ENCODE measurements around the gene SPOCK2.

The SPOCK2 gene

GRCh38 chr10:72077275-72077990, 10.9 kb downstream of the SPOCK2 start:
- H3K4me1 ChIP-seq (ENCODE audit: control insufficient read depth, insufficient read depth, low read length) = peaks cover 4% of the 10 kb centered on the region; the same call in 1 of the 2 replicates
- H3K4me3 ChIP-seq (ENCODE audit: low read depth, low read length) = no peak overlapping the region
- no peak overlapping the region for H3K9ac ChIP-seq (ENCODE audit: low read length)
- no peaks in the 10 kb centered on the region for H3K9me3 ChIP-seq (ENCODE audit: control insufficient read depth, insufficient read depth, low read depth, low read length)
- H3K36me3 ChIP-seq (ENCODE audit: control insufficient read depth, insufficient read depth, low read length) = no peaks in the 10 kb centered on the region
- H3K27ac ChIP-seq (ENCODE audit: low read depth, low read length) = no peak overlapping the region
- no peaks in the 10 kb centered on the region; the same call in 1 of the 2 replicates for H3K27me3 ChIP-seq (ENCODE audit: control insufficient read depth, insufficient read depth, low read length)

DNA sequence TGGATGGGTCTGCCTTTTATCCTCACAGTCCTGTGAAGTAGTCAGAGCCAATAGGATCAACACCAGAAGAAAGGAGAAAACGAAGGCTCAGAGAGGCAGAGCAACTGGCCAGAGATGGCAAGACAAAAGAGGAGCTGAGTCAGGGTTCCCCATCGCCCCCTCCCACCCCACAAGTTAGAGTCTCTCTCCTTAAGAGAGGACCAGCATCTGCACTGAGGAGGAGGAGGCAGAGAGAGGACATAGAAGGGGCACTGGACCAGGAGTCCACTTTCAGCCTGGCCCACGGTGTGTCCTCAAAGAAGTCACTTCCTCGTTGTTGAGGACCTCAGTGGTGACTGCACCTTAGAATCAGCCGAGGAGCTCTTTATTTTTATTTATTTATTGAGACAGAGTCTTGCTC, 11.6 kb downstream of the SPOCK2 start:
- peaks cover 4% of the 10 kb centered on the region; the same call in 1 of the 2 replicates for H3K4me1 ChIP-seq (ENCODE audit: control insufficient read depth, insufficient read depth, low read length)
- H3K27ac ChIP-seq (ENCODE audit: low read depth, low read length) = no peak overlapping the region
- H3K27me3 ChIP-seq (ENCODE audit: control insufficient read depth, insufficient read depth, low read length) = no peaks in the 10 kb centered on the region
- no peak overlapping the region for H3K4me3 ChIP-seq (ENCODE audit: low read depth, low read length)
- no peaks in the 10 kb centered on the region for H3K9me3 ChIP-seq (ENCODE audit: control insufficient read depth, insufficient read depth, low read depth, low read length)
- H3K36me3 ChIP-seq (ENCODE audit: control insufficient read depth, insufficient read depth, low read length) = no peaks in the 10 kb centered on the region
- no peak overlapping the region for H3K9ac ChIP-seq (ENCODE audit: low read length)

DNA sequence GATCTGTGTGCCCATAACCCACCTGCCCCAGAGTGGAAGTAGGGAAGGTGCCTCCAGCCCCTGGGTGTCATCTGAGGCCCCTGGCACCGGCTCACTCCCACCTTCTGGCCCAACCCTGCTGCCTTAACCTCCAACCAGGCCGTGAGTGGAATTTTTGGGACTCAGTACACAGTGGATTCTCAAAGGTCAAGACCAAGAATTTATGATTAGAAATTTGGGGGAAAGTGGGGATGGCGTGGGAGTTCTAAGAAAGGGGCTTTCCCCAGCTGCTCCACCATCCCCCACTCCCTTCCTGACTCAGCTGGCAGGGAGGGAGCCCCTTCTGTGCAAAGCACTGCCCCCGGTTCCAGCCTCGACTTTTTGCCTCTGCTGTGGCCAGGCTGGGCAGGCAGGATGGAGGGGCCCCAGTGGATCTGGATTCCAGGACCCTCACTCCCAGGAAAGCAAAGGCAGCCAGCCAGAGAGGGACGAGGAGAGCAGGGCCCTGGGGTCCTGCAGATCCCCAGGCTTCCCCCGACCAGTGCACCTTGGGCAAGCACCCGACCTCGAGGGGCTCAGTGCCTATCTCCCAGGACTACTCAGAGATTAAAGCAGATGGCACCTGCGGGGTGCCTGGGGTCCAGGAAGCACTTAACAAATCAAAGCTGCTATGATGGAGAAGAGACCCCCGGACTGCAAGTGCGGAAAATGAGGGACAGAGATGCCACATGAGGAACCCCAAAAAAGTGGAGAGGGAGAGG, 12.8 kb downstream of the SPOCK2 start:
- no peaks in the 10 kb centered on the region for H3K9me3 ChIP-seq (ENCODE audit: control insufficient read depth, insufficient read depth, low read depth, low read length)
- 0 out of 2 replicates have a peak, but pooled peaks cover under 1% of the 10 kb centered on the region for H3K4me1 ChIP-seq (ENCODE audit: control insufficient read depth, insufficient read depth, low read length)
- H3K27me3 ChIP-seq (ENCODE audit: control insufficient read depth, insufficient read depth, low read length) = no peaks in the 10 kb centered on the region
- no peaks in the 10 kb centered on the region for H3K36me3 ChIP-seq (ENCODE audit: control insufficient read depth, insufficient read depth, low read length)
- no peak overlapping the region for H3K9ac ChIP-seq (ENCODE audit: low read length)
- H3K27ac ChIP-seq (ENCODE audit: low read depth, low read length) = no peak overlapping the region
- no peak overlapping the region for H3K4me3 ChIP-seq (ENCODE audit: low read depth, low read length)

GRCh38 chr10:72074574-72075375, 13.6 kb downstream of the SPOCK2 start:
- no peak overlapping the region for H3K9ac ChIP-seq (ENCODE audit: low read length)
- peaks cover 5% of the 10 kb centered on the region; the same call in 1 of the 2 replicates for H3K4me1 ChIP-seq (ENCODE audit: control insufficient read depth, insufficient read depth, low read length)
- no peaks in the 10 kb centered on the region for H3K36me3 ChIP-seq (ENCODE audit: control insufficient read depth, insufficient read depth, low read length)
- H3K9me3 ChIP-seq (ENCODE audit: control insufficient read depth, insufficient read depth, low read depth, low read length) = no peaks in the 10 kb centered on the region
- H3K27me3 ChIP-seq (ENCODE audit: control insufficient read depth, insufficient read depth, low read length) = no peaks in the 10 kb centered on the region
- H3K4me3 ChIP-seq (ENCODE audit: low read depth, low read length) = no peak overlapping the region
- no peak overlapping the region for H3K27ac ChIP-seq (ENCODE audit: low read depth, low read length)

DNA sequence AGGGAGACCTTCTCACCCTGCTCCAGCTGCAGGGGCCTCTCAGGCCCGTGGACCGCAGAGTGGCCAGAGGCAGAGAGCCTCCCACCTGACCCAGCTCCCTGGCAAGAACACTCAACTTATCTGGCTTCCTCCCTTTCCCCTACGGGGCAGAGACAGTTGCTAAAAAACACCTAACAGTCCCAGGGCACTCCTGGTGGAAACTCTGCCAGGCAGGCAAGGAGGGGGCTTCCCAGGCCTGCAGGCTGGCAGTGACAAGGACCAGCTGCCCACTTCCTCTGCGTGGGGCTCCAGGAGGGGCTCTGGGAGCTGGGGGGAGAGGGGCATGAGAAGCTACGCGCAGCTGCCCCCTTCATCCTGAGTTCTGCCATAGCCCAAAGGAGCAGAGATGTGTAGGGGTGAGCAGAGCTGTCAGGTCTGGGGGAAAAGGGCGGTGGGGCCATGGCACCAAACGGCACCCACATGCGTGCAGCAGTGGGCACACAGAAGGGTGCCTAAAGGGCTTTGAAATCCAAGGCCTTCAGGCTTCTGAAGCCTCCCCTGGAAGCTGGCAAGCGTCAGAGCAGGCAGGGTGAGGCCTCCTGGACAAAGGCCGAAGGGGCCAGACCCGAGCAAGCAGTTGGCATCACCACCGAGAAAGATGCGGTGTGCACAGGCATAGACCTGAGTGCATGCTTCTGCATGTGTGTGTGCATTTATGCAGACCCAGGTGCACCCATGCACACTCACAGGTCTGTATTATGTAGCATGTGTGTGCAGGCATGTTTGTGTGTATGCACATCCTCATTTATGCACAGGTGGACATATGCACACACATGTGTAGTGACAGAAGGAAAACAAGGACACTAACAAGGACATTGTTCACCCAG, 14.4 kb downstream of the SPOCK2 start:
- Histone ChIP-seq H3K36me3 (ENCODE audit: control insufficient read depth, insufficient read depth, low read length) (no peaks in the 10 kb centered on the region), H3K4me3 (ENCODE audit: low read depth, low read length) (no peak overlapping the region), H3K27ac (ENCODE audit: low read depth, low read length) (no peak overlapping the region), H3K9me3 (ENCODE audit: control insufficient read depth, insufficient read depth, low read depth, low read length) (no peaks in the 10 kb centered on the region), H3K9ac (ENCODE audit: low read length) (no peak overlapping the region), H3K27me3 (ENCODE audit: control insufficient read depth, insufficient read depth, low read length) (no peaks in the 10 kb centered on the region), H3K4me1 (ENCODE audit: control insufficient read depth, insufficient read depth, low read length) (peaks cover 5% of the 10 kb centered on the region; the same call in 1 of the 2 replicates)

DNA sequence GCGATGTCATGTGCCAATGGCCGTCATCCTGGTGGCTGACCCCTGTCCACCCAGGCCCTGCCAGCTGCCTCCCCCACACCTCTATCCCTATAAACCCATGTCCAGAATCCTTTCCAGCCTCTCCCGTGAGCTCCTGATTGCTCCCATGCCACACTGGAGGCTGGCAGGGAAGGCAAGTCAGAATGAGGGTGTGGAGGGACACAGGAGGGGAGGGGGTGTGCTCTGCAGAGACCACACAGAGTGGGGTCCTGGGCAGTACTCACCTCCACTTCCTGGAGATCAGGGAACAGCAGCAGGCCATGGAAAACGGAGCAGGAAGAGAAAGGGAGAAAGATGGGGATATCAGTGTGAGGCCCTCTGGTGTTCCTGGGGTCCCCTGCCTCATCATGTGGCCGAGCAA, 15.7 kb downstream of the SPOCK2 start:
- Histone ChIP-seq H3K9ac (ENCODE audit: low read length) (no peak overlapping the region), H3K4me3 (ENCODE audit: low read depth, low read length) (no peak overlapping the region), H3K9me3 (ENCODE audit: control insufficient read depth, insufficient read depth, low read depth, low read length) (no peaks in the 10 kb centered on the region), H3K4me1 (ENCODE audit: control insufficient read depth, insufficient read depth, low read length) (peaks cover 5% of the 10 kb centered on the region; the same call in 1 of the 2 replicates), H3K36me3 (ENCODE audit: control insufficient read depth, insufficient read depth, low read length) (no peaks in the 10 kb centered on the region), H3K27me3 (ENCODE audit: control insufficient read depth, insufficient read depth, low read length) (no peaks in the 10 kb centered on the region), H3K27ac (ENCODE audit: low read depth, low read length) (no peak overlapping the region)

DNA sequence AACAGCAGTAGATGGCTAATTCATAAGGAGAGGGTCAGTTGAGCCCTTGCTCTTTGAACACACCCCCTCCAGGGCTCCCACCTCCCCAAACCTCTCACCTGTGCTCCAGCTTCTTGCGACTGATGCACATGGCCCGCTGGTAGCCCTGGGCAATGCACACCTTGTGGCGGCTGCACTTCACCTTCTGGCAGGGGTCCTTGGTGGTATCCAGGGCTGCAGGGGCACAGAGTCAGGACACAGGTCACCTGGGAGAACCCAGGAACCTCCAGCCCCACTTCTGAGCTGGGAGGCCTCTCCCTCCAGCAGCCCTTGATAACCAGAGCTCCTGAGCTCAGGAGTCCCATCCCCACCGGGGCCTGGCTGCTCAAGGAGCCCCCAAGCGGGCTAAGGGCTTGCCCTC, 16.3 kb downstream of the SPOCK2 start:
- Histone ChIP-seq H3K27me3 (ENCODE audit: control insufficient read depth, insufficient read depth, low read length) (no peaks in the 10 kb centered on the region), H3K9me3 (ENCODE audit: control insufficient read depth, insufficient read depth, low read depth, low read length) (no peaks in the 10 kb centered on the region), H3K9ac (ENCODE audit: low read length) (no peak overlapping the region), H3K36me3 (ENCODE audit: control insufficient read depth, insufficient read depth, low read length) (no peaks in the 10 kb centered on the region), H3K27ac (ENCODE audit: low read depth, low read length) (no peak overlapping the region), H3K4me1 (ENCODE audit: control insufficient read depth, insufficient read depth, low read length) (peaks cover 5% of the 10 kb centered on the region; the same call in 1 of the 2 replicates), H3K4me3 (ENCODE audit: low read depth, low read length) (no peak overlapping the region)

GRCh38 chr10:72069751-72070526, 18.4 kb downstream of the SPOCK2 start:
- H3K27ac ChIP-seq (ENCODE audit: low read depth, low read length) = no peak overlapping the region
- no peak overlapping the region for H3K9ac ChIP-seq (ENCODE audit: low read length)
- no peaks in the 10 kb centered on the region for H3K9me3 ChIP-seq (ENCODE audit: control insufficient read depth, insufficient read depth, low read depth, low read length)
- H3K27me3 ChIP-seq (ENCODE audit: control insufficient read depth, insufficient read depth, low read length) = no peaks in the 10 kb centered on the region
- H3K36me3 ChIP-seq (ENCODE audit: control insufficient read depth, insufficient read depth, low read length) = no peaks in the 10 kb centered on the region
- peaks cover 5% of the 10 kb centered on the region; the same call in 1 of the 2 replicates for H3K4me1 ChIP-seq (ENCODE audit: control insufficient read depth, insufficient read depth, low read length)
- H3K4me3 ChIP-seq (ENCODE audit: low read depth, low read length) = no peak overlapping the region

GRCh38 chr10:72068901-72069446, 19.4 kb downstream of the SPOCK2 start:
- Histone ChIP-seq H3K4me1 (ENCODE audit: control insufficient read depth, insufficient read depth, low read length) (peaks cover 5% of the 10 kb centered on the region; the same call in 1 of the 2 replicates), H3K36me3 (ENCODE audit: control insufficient read depth, insufficient read depth, low read length) (no peaks in the 10 kb centered on the region), H3K27ac (ENCODE audit: low read depth, low read length) (no peak overlapping the region), H3K4me3 (ENCODE audit: low read depth, low read length) (no peak overlapping the region), H3K27me3 (ENCODE audit: control insufficient read depth, insufficient read depth, low read length) (no peaks in the 10 kb centered on the region), H3K9ac (ENCODE audit: low read length) (no peak overlapping the region), H3K9me3 (ENCODE audit: control insufficient read depth, insufficient read depth, low read depth, low read length) (no peaks in the 10 kb centered on the region)

All from HUES6 (cell line).